ENCODE results near the gene PKLR. TPM values are rescaled to one million over a fixed set of nuclear protein-coding genes. Genes with fewer than 3 reads are reported as not detected.
A peak's percentile ranks its signal among the peaks of the same experiment; 100 is the strongest.
"Not testable (repeated sequence)": the region's sequence is repeated elsewhere in the genome, so short reads cannot be mapped to it uniquely, and the experiment has no call there.

Gene PKLR
- total RNA-seq = not detected
- long read RNA-seq = 0 reads

DNA sequence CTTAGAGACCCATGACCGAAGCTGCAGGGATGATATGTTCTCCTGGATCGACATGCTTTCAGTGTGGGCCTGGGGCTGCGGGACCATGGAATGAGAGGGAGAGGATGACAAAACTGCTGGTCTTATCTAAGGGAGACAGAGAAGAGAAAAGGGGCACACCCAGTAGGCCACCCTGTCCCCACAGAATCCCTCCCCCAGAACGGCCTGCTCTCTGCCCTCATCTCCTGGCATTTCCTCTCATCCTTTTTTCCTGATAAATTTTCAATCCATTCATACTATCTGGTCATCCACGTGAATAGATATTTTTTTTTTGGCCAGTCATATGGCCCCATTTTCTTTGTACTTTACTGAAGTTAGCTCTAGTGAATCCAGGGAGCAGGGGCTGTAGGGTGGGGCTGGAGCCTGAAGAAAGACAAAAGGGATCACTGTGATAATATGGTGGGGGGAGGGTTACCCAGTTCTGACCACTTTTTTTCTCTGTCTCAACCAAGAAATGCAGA lies at the start of gene PKLR:
Gene PKLR, minus strand, starts transcription at position 97 of the 500 bp plus-strand sequence. Its CDS starts 43 bp downstream, at position 54.
- no peak for ATAC-seq
- intact Hi-C loops (cut with DNase I) = no loop called here
- no peak for DNase-seq (ENCODE audit: missing footprints)

GRCh38 chr1:155342842-155343241 lies 41.6 kb upstream of the PKLR start:
- intact Hi-C loops (cut with DNase I) = no loop called here
- no peak for ATAC-seq
- DNase-seq (ENCODE audit: missing footprints) = no peak

DNA sequence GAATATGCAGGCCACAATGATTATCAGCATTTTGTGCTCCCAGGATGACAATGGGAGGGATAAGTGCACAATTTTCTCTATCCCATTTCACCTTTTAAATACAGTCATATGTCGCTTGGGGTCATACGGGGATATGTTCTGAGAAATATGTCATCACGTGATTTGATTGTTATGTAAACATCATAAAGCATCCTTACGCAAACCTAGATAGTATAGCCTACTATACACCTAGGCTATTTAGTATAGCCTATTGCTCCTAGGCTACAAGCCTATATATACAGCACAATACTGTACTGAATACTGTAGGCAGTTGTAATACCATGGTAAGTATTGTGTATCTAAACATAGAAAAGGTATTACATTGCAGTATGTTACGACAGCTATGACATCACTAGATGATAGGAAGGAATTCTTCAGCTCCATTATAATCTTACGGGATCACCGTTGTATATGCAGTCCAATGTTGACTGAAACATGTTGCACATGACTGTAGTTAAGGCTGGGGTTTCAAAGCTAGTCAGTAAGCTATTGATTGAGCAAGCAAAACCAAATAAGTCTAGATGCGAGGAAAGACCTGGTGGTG lies 38.4 kb upstream of the PKLR start:
- intact Hi-C loops (cut with DNase I) = no loop called here
- ATAC-seq (no peak), DNase-seq (ENCODE audit: missing footprints) (no peak)

- ATAC-seq = no peak
- DNase-seq (ENCODE audit: missing footprints) = no peak
- intact Hi-C loops (cut with DNase I) = no loop called here
These were observed 33.7 kb upstream of the PKLR start for GRCh38 chr1:155334962-155335361.

DNA sequence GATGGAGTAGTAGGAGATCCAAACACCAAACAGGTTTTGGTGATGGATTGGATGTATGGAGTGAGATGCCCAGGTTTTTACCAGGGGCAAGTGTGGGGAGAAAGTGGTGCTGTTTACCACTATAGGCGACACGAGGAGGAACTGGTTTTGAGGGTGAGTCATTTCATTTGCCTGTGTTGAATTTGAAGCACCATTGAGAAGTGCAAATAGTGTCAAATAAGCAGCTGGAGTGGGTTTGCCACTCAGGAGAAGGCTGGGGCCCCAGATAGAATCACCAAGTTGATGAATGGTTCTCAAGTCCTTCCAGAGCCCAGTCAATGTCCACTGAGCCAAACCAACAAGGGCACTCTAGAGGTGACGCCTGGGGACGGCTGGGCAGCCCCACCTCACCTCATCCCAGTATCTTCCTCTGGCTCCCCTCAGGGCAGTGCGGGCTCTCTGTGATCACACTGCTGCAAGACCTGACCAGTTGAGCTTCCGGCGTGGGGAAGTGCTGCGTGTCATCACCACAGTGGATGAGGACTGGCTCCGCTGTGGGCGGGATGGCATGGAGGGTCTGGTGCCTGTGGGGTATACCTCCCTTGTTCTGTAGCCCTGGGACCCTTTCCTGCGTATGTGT lies 28.9 kb upstream of the PKLR start:
- intact Hi-C loops (cut with DNase I) = loop anchor here (10.0 kb wide), 2 partner anchors 235 to 265 kb away; partner anchors contain the start of gene ASH1L
- DNase-seq (ENCODE audit: missing footprints) (no peak), ATAC-seq (no peak)

DNA sequence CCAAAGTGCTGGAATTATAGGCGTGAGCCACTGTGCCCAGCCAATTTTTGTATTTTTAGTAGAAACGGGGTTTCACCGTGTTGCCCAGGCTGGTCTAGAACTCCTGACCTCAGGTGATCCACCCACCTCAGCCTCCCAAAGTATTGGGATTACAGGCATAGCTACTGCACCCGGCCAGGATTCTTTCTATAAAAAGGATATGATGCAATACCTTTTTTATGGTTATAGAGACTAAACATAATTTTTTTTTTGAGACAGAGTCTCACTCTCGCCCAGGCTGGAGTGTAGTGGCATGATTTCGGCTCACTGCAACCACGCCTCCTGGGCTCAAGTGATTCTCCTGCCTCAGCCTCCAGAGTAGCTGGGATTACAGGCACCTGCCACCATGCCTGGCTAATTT lies 27.6 kb upstream of the PKLR start:
- DNase-seq (ENCODE audit: missing footprints); ATAC-seq: not testable (repeated sequence)
- intact Hi-C loops (cut with DNase I) = loop anchor here (10.0 kb wide), 2 partner anchors 236 to 266 kb away; partner anchors contain the start of gene ASH1L

GRCh38 chr1:155327981-155328380 lies 26.7 kb upstream of the PKLR start:
- intact Hi-C loops (cut with DNase I) = loop anchor here (10.0 kb wide), 2 partner anchors 237 to 267 kb away; partner anchors contain the start of gene ASH1L
- DNase-seq (ENCODE audit: missing footprints) (no peak), ATAC-seq (no peak)

DNA sequence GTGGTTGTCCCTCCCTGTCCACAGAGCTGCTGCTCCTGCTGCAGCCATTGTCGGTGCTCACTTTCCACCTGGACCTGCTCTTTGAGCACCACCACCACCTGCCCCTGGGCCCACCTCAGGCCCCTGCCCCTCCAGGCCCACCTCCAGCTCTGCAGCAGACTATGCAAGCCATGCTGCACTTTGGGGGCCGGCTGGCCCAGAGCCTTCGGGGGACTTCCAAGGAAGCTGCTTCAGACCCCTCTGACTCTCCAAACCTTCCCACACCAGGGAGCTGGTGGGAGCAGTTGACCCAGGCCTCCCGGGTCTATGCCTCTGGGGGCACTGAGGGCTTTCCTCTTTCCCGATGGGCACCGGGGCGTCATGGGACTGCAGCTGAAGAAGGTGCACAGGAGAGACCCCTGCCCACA lies 25.4 kb upstream of the PKLR start:
- intact Hi-C loops (cut with DNase I) = loop anchor here (10.0 kb wide), 2 partner anchors 238 to 268 kb away; partner anchors contain the start of gene ASH1L
- no peak for DNase-seq (ENCODE audit: missing footprints)
- ATAC-seq = no peak

- ATAC-seq (no peak), DNase-seq (ENCODE audit: missing footprints) (no peak)
- intact Hi-C loops (cut with DNase I) = loop anchor here (10.0 kb wide), 2 partner anchors 239 to 269 kb away; partner anchors contain the start of gene ASH1L
These were observed 24.8 kb upstream of the PKLR start for GRCh38 chr1:155326020-155326526.

DNA sequence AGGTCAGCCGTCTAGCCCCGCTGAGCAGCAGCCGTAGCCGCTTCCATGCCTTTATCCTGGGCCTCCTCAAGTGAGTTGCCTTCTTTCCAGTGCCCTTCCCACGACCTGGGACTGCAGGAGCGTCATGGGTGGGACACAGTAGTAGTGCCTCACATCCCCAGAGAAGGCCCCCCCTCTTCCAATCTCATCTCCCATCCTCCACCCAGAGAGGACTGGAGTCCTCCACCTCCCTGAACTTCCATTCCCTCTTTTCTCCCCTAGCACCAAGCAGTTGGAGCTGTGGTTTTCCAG lies 24.3 kb upstream of the PKLR start:
- DNase-seq (ENCODE audit: missing footprints) = no peak
- no peak for ATAC-seq
- intact Hi-C loops (cut with DNase I) = loop anchor here (10.0 kb wide), 2 partner anchors 239 to 269 kb away; partner anchors contain the start of gene ASH1L

GRCh38 chr1:155324717-155325602 lies 23.7 kb upstream of the PKLR start:
- DNase-seq (ENCODE audit: missing footprints) (peak; percentile 76), ATAC-seq (no peak)
- intact Hi-C loops (cut with DNase I) = loop anchor here (1.0 to 10.0 kb wide), 3 partner anchors 48 to 270 kb away; partner anchors contain the start of genes ASH1L and HCN3

- intact Hi-C loops (cut with DNase I) = loop anchor here (1.0 to 10.0 kb wide), 3 partner anchors 47 to 271 kb away; partner anchors contain the start of genes ASH1L and HCN3
- peak; percentile 98 for DNase-seq (ENCODE audit: missing footprints)
- peak; percentile 86 for ATAC-seq
These were observed 22.9 kb upstream of the PKLR start for GRCh38 chr1:155324037-155324716.

DNA sequence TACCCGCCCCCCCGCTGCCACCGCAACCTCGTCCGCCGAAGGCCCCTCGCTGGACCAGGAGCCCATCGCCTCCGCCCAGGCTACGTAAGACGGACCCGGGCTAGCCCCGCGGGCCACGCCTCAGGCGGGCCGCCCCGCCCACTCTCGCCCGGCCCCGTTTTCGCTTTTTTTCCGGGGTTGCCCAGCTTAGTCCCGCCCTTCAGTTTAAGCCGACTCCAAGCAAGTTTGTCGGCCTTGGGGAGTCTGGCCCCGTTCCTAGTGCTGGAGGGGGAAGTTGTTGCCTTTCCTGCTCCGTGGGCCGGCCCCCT lies 22.4 kb upstream of the PKLR start:
- ATAC-seq = peak; percentile 77
- intact Hi-C loops (cut with DNase I) = loop anchor here (1.0 to 10.0 kb wide), 5 partner anchors 46 to 271 kb away; partner anchors contain the start of genes ASH1L, HCN3 and MTX1
- peak; percentile 92 for DNase-seq (ENCODE audit: missing footprints)

DNA sequence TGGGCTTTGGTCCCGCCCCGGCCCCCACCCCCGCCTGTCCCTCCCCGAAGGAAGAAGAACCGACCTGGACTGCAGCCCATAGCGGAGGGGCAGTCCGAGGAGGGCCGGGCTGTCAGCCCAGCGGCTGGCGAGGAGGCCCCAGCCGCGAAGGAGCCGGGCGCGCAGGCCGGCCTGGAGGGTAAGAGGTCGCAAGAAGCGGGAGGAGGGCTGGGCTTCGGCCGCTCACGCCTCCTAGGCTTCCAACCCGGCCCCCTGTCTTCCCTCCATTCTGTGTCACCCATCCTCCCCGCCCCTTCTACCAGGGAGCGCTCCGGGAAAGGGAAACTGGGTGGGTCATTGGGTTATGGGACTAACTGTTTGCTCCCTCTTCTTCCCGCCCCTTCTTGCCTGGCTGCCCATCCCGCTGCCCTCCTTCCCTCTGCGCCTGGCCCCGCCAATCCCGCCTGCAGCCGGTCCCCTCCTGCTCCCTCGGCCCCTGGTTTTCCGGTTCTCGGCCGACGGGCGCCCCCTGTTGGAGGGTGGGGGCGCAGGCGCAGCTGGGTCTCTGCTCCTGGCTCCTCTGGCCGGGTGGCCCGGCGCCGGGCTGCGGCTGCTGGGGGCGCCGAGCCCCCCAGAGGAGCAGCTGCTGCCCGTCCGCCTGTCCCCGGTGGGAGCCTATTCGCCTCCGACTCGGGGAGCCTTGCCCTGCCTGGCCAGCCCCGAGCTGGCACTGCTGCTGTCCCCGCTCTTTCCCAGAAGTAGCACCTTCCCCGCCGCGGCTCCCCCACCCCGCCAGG lies 21.9 kb upstream of the PKLR start:
- peak; percentile 58 for ATAC-seq
- DNase-seq (ENCODE audit: missing footprints) = peak; percentile 95
- intact Hi-C loops (cut with DNase I) = loop anchor here (1.0 to 10.0 kb wide), 4 partner anchors 72 to 272 kb away; partner anchors contain the start of genes ASH1L and MTX1

- DNase-seq (ENCODE audit: missing footprints) (no peak), ATAC-seq (no peak)
- intact Hi-C loops (cut with DNase I) = loop anchor here (2.0 to 10.0 kb wide), 3 partner anchors 72 to 272 kb away; partner anchors contain the start of gene ASH1L
These were observed 21.3 kb upstream of the PKLR start for GRCh38 chr1:155322571-155322952.

DNA sequence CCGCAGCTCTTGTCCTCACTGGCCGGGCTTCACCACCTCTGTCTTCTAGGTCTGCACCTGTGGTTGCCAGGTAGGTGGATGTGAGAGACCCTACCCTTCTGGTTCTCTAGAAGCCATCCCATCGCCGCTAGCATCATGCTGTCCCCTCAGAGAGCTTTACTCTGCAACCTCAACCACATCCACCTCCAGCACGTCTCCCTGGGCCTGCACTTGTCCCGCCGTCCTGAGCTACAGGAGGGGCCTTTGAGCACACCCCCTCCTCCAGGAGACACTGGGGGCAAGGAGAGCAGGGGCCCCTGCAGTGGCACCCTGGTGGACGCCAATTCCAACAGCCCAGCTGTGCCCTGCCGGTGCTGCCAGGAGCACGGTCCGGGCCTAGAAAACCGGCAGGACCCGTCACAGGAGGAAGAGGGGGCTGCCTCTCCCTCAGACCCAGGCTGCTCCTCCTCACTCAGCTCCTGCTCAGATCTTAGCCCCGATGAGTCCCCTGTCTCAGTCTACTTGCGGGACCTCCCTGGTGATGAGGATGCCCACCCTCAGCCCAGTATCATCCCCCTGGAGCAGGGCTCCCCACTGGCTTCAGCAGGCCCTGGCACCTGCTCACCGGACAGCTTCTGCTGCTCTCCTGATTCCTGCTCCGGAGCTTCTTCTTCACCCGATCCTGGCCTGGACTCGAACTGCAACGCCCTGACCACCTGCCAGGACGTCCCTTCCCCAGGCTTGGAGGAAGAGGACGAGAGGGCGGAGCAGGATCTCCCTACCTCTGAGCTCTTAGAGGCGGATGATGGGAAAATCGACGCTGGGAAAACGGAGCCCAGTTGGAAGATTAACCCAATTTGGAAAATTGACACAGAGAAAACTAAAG lies 20.6 kb upstream of the PKLR start:
- ATAC-seq (no peak), DNase-seq (ENCODE audit: missing footprints) (no peak)
- intact Hi-C loops (cut with DNase I) = loop anchor here (2.0 to 10.0 kb wide), 3 partner anchors 71 to 273 kb away; partner anchors contain the start of gene ASH1L

All from Right ventricle myocardium inferior (tissue), 1 donor.